ENCODE data around the gene C2orf72. TPM values are rescaled to one million over a fixed set of nuclear protein-coding genes. Genes with fewer than 3 reads are reported as not detected.

C2orf72 gene
- total RNA-seq, 4 donors from 2014 or later, result 0.50 TPM; not detected in 3

DNA sequence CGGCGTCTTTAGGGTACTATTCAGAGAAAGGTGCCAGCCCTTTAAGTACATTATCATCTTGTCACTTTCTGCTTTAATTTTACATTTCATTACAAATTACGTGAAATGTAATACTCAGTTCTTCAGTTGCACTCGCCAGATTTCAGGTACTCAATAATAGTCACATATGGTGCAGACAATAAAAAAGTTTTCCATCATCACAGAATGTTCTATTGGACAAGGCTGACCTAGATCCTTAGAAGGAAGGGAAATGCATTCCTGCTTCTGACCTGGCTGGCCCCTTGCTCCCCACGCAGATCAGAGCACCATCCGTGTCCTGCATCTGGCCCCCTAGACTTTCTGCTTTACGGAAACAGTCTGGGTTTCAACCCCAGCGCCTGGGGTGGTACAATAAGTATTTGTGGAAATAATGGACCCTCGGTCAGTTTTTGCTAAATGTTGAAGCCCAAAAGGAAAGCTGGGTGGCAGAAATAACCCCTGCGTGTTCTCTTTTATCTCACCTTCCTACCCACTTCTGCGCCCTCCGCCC, 681 bp upstream of the C2orf72 start:
- intact Hi-C loops (cut with DNase I), result no loop called here
- Histone ChIP-seq H3K27me3 (peaks cover 9% of the 10 kb centered on the region), H3K9me3 (no peaks in the 10 kb centered on the region), H3K27ac (no peak overlapping the region), H3K36me3 (no peaks in the 10 kb centered on the region), H3K4me1 (no peaks in the 10 kb centered on the region), H3K4me3 (replicated peaks in 1 of 3) (no peak overlapping the region)
- WGBS, 2 donors, result 59 to 61% methylated on average over 12 of the region's 12 CpGs
- no peak for TF ChIP-seq POLR2A (IDR thresholded peaks at IDR 0.05)
- TF ChIP-seq, protein P1, sequence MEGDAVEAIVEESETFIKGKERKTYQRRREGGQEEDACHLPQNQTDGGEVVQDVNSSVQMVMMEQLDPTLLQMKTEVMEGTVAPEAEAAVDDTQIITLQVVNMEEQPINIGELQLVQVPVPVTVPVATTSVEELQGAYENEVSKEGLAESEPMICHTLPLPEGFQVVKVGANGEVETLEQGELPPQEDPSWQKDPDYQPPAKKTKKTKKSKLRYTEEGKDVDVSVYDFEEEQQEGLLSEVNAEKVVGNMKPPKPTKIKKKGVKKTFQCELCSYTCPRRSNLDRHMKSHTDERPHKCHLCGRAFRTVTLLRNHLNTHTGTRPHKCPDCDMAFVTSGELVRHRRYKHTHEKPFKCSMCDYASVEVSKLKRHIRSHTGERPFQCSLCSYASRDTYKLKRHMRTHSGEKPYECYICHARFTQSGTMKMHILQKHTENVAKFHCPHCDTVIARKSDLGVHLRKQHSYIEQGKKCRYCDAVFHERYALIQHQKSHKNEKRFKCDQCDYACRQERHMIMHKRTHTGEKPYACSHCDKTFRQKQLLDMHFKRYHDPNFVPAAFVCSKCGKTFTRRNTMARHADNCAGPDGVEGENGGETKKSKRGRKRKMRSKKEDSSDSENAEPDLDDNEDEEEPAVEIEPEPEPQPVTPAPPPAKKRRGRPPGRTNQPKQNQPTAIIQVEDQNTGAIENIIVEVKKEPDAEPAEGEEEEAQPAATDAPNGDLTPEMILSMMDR (IDR thresholded peaks at IDR 0.05), result no peak
- no peak for DNase-seq

DNA sequence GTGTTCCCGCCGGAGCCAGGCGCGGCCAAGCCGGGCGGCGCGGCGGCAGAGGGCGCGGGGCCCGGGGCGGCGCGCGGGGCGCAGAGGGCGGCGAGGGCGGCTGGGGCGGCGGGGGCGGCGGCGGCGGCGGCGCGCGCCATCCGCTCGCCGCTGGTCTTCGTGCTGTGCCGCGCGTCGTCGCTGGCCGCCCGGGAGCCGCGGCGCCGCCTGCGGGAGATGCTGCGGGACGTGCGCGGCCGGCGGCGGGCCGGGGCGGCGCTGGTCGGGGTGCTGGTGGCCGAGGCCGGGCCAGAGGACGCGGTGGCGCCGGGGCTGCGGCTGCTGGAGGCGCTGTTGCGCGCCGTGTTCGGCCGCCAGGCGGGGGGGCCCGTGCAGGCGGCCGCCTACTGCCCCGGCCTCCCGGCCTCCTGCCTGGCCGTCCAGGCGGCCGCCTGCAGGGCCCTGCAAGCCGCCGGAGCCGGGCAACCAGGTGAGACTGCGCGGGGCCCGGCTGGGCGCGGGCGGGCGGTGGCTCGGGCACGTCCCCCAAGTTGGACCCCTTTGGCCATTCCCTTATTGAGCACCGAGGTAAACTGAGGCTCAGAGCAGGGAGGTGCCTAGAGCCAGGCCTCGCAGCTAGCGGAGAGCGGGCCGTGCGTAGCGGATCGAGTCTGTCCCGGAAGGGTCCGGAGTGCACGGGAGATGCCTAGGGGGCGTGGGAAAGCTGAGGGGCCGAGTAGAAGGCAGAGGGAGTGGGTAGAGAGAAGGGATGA, 584 bp downstream of the C2orf72 start:
- Histone ChIP-seq H3K9me3 (no peaks in the 10 kb centered on the region), H3K4me3 (replicated peaks in 1 of 3) (no peak overlapping the region), H3K4me1 (no peaks in the 10 kb centered on the region), H3K36me3 (no peaks in the 10 kb centered on the region), H3K27ac (no peak overlapping the region), H3K27me3 (peaks cover 9% of the 10 kb centered on the region)
- DNase-seq, result no peak
- WGBS, 2 donors, result 0 to 4% methylated on average over 4 to 24 of the region's 104 CpGs
- TF ChIP-seq, protein P1 (IDR thresholded peaks at IDR 0.05), result no peak
- no peak for TF ChIP-seq POLR2A (IDR thresholded peaks at IDR 0.05)
- intact Hi-C loops (cut with DNase I), result no loop called here

DNA sequence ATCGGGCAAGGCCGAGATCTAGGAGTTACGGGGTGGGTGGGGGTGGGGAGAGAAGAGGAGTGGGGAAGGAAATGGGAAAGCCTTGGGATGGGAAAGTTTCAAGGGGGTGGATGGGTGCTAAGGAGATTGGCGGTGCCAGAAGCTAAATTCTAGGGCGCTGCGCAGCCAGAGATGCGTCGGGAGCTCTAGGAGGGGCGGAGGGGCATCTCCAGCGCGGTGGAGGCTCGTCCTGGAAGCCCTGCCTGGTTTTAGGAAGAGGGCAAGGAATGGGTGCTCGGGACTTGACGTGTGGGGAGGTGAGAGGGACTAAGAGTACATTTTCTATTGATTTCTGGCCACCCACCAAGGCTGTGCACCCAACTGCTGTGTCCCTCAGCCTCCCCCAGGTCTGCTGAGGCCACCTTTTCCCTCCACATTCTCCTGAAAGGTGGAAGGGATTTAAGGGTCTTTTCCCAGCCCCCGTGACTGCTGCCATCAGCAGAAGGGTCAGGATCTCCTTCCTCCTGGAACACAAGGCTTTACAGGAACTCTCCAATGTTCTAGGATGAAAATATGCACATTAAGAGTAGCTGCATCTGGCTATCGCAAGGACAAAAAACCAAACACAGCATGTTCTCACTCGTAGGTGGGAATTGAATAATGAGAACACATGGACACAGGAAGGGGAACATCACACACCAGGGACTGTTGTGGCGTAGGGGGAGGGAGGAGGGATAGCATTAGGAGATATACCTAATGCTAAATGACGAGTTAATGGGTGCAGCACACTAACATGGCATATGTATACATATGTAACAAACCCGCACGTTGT, 1.4 kb downstream of the C2orf72 start:
- Histone ChIP-seq H3K9me3 (no peaks in the 10 kb centered on the region), H3K27ac (no peak overlapping the region), H3K4me3 (replicated peaks in 1 of 3) (no peak overlapping the region), H3K36me3 (no peaks in the 10 kb centered on the region), H3K27me3 (peaks cover 9% of the 10 kb centered on the region), H3K4me1 (no peaks in the 10 kb centered on the region)
- intact Hi-C loops (cut with DNase I), result no loop called here
- no peak for DNase-seq
- 22 to 26% methylated on average over 21 of the region's 21 CpGs for WGBS, 2 donors
- TF ChIP-seq, protein P1 (IDR thresholded peaks at IDR 0.05), result no peak
- no peak for TF ChIP-seq POLR2A (IDR thresholded peaks at IDR 0.05)

DNA sequence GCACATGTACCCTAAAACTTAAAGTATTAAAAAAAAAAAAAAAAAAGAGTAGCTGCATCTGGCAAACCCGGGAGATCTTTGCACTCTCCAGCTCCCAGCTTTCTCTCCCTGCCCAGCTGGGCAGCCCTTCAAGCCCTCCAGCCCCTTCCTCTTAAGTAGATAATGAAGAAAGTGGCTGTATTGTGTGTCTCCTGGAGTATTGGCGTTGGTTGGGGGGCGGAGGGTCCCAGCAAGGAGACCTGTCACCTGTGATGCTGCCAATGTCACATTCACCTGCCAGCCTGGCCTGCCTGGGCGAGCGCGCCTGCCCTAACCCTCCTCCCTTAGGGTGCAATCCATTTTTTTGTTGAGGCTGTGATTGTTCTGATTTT, 2.0 kb downstream of the C2orf72 start:
- TF ChIP-seq POLR2A (IDR thresholded peaks at IDR 0.05), result no peak
- TF ChIP-seq, protein P1 (IDR thresholded peaks at IDR 0.05), result no peak
- Histone ChIP-seq H3K9me3 (no peaks in the 10 kb centered on the region), H3K36me3 (no peaks in the 10 kb centered on the region), H3K4me1 (no peaks in the 10 kb centered on the region), H3K27ac (no peak overlapping the region), H3K27me3 (peaks cover 9% of the 10 kb centered on the region), H3K4me3 (replicated peaks in 1 of 3) (no peak overlapping the region)
- intact Hi-C loops (cut with DNase I), result no loop called here
- WGBS, 2 donors, result 76 to 80% methylated on average over 6 of the region's 6 CpGs
- no peak for DNase-seq
